IMR-90 (cell line): Measurements from ENCODE around the gene PNPLA2.

ENCODE experiments used
- BHLHE40 ChIP-seq: fragments of 150-350 bp; IDR thresholded peaks from 2 replicates; pipeline ENCODE4 v1.6.1; 2016; ENCODE audit warnings: mild to moderate bottlenecking, low read depth, low read length
- CEBPB ChIP-seq: IDR thresholded peaks from 2 replicates; pipeline ENCODE4 v1.6.1; 2012; ENCODE audit warnings: low read depth, low read length, improper control_type of control experiment
- CHD1 ChIP-seq: IDR thresholded peaks from 2 replicates; pipeline ENCODE4 v1.6.1; 2012; ENCODE audit warnings: low read depth, low read length, improper control_type of control experiment
- FOS ChIP-seq: fragments of 150-350 bp; IDR thresholded peaks from 2 replicates; pipeline ENCODE4 v1.6.1; 2016; ENCODE audit warnings: low read depth, low read length
- MAZ ChIP-seq: IDR thresholded peaks from 2 replicates; pipeline ENCODE4 v1.6.1; 2012; ENCODE audit warnings: low read depth, mild to moderate bottlenecking, low read length, improper control_type of control experiment, moderate library complexity, borderline replicate concordance
- MXI1 ChIP-seq: IDR thresholded peaks from 2 replicates; pipeline ENCODE4 v1.6.1; 2012; ENCODE audit warnings: low read depth, mild to moderate bottlenecking, low read length, moderate library complexity, borderline replicate concordance
- NFE2L2 ChIP-seq: fragments of 150-350 bp; IDR thresholded peaks from 2 replicates; pipeline ENCODE4 v1.6.1; 2016; ENCODE audit warnings: low read depth, mild to moderate bottlenecking, low read length
- POLR2A ChIP-seq: IDR thresholded peaks from 2 replicates; pipeline ENCODE4 v1.6.1; 2012; ENCODE audit warnings: mild to moderate bottlenecking, low read depth, low read length
- RAD21 ChIP-seq: IDR thresholded peaks from 2 replicates; pipeline ENCODE4 v1.6.1; 2012; ENCODE audit warnings: low read length, improper control_type of control experiment
- USF2 ChIP-seq: fragments of 150-350 bp; IDR thresholded peaks from 2 replicates; pipeline ENCODE4 v1.6.1; 2017; ENCODE audit warnings: mild to moderate bottlenecking, antibody characterized with exemption, low read length, low read depth
- TF ChIP-seq, protein P1 (sequence below): conservative IDR thresholded peaks from 2 replicates; pipeline ENCODE4 v1.5.1; 2012; ENCODE audit warnings: mild to moderate bottlenecking, low read depth, low read length, improper control_type of control experiment

DNA sequence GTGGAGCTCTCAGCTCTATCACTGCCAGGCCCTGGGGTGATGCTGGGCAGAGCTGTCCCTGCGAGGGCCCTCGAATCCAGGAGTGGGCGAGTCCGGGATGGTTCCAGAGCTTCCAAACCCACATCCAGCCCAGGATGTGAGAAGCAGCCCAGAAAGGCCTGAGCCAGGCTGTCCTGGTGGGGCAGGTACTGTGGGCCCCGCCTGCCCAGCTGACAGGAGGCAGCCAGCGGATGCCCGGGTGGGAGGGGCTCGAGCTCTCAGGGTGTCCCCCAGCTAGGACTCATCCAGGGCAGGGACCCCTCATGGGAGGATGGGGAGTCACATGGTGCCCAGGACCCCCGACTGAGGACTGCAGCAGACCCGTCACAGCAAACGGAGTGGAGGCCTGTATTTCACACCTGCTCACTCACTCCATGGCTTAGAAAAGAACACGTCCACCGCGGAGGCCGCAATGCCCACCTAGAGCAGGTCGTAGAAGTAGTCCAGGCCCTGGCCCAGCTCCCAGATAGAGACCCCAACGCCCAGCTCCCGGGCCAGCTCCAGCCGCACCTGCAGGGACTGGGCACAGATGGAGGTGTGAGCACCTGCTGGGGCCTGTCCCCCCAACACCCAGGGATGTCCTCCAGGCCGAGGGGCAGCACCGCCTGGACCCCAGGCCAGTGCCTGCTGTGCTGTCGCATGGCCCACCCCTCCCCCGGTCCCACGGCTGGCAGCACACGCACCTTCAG, 50.8 kb downstream of the PNPLA2 start:
- TF ChIP-seq POLR2A (no peak), RAD21 (no peak), MAZ (no peak), USF2 (no peak), CHD1 (no peak), CEBPB (no peak), FOS (no peak), MXI1 (no peak), BHLHE40 (no peak), NFE2L2 (no peak)
- TF ChIP-seq, protein P1, sequence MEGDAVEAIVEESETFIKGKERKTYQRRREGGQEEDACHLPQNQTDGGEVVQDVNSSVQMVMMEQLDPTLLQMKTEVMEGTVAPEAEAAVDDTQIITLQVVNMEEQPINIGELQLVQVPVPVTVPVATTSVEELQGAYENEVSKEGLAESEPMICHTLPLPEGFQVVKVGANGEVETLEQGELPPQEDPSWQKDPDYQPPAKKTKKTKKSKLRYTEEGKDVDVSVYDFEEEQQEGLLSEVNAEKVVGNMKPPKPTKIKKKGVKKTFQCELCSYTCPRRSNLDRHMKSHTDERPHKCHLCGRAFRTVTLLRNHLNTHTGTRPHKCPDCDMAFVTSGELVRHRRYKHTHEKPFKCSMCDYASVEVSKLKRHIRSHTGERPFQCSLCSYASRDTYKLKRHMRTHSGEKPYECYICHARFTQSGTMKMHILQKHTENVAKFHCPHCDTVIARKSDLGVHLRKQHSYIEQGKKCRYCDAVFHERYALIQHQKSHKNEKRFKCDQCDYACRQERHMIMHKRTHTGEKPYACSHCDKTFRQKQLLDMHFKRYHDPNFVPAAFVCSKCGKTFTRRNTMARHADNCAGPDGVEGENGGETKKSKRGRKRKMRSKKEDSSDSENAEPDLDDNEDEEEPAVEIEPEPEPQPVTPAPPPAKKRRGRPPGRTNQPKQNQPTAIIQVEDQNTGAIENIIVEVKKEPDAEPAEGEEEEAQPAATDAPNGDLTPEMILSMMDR, result no peak
